Astrocyte (in vitro differentiated cells and primary cell): ENCODE data around the gene FAM151A.

Experiments used
- EZH2 ChIP-seq: IDR thresholded peaks from 2 replicates; pipeline ENCODE4 v1.6.1; 2012; ENCODE audit warnings: mild to moderate bottlenecking, low read length, inconsistent platforms; ENCODE audit not compliant: insufficient read depth
- TF ChIP-seq, protein P1 (sequence below): IDR thresholded peaks from 2 replicates; pipeline ENCODE4 v1.5.1; 2011; ENCODE audit warnings: low read depth, mild to moderate bottlenecking, inconsistent platforms, low read length, moderate library complexity; ENCODE audit not compliant: insufficient read depth

DNA sequence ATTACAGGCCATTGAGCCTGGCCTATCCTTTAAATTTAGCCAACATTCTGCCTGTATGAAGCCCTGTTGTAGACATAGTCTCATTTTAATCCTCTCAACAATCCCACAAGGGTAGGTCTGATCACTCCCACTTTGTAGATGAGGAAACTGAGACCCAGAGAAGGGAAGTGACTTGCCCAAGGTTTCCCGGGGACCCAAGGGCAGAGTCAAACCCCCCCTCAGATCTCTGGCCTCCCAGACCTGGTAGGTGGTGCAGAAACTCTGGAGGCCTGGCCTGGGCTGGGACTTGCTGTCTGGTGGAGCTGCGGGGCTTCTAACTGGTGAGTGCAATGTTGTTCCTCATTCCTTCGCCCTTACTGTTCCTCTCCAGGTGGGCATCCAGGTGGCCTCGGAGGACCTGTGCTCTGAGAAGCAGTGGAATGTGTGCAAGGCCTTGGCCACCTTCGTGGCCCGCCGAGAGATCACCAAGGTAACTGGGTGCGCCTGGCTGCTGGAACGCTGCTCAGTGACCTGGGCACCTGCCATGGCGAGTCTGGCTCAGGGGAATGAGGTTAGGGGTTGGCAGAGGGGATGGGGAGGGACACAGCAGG, 29.7 kb downstream of the FAM151A start:
- TF ChIP-seq, protein P1, sequence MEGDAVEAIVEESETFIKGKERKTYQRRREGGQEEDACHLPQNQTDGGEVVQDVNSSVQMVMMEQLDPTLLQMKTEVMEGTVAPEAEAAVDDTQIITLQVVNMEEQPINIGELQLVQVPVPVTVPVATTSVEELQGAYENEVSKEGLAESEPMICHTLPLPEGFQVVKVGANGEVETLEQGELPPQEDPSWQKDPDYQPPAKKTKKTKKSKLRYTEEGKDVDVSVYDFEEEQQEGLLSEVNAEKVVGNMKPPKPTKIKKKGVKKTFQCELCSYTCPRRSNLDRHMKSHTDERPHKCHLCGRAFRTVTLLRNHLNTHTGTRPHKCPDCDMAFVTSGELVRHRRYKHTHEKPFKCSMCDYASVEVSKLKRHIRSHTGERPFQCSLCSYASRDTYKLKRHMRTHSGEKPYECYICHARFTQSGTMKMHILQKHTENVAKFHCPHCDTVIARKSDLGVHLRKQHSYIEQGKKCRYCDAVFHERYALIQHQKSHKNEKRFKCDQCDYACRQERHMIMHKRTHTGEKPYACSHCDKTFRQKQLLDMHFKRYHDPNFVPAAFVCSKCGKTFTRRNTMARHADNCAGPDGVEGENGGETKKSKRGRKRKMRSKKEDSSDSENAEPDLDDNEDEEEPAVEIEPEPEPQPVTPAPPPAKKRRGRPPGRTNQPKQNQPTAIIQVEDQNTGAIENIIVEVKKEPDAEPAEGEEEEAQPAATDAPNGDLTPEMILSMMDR, result no peak
- no peak for TF ChIP-seq EZH2
